Hepatocyte (in vitro differentiated cells): ENCODE results near the gene OR2A5. TPM values are rescaled to one million over a fixed set of nuclear protein-coding genes. Genes with fewer than 3 reads are reported as not detected.

ENCODE experiments used
- DNase-seq: peaks from one replicate; pipeline ENCODE4 v3.0.0-alpha.2; 2016; ENCODE audit warnings: low spot score
- H2AFZ ChIP-seq: fragments of 200-600 bp; sonication (generic); 2 replicates; pipeline ENCODE4 v1.6.0; 2016; ENCODE audit warnings: antibody characterized with exemption, mild to moderate bottlenecking
- H3K27ac ChIP-seq: fragments of 200-600 bp; sonication (generic); 2 replicates; pipeline ENCODE4 v1.5.1; 2016; ENCODE audit warnings: mild to moderate bottlenecking
- H3K27me3 ChIP-seq: fragments of 200-600 bp; sonication (generic); 2 replicates; pipeline ENCODE4 v1.6.1; 2016
- H3K36me3 ChIP-seq: fragments of 200-600 bp; sonication (generic); replicated peaks from 2 replicates; pipeline ENCODE4 v1.5.1; 2016; ENCODE audit warnings: low read depth; ENCODE audit not compliant: insufficient read depth
- H3K4me1 ChIP-seq: fragments of 200-600 bp; sonication (generic); 2 replicates; pipeline ENCODE4 v1.5.1; 2016; ENCODE audit warnings: mild to moderate bottlenecking, moderate library complexity; ENCODE audit not compliant: insufficient read depth
- H3K4me2 ChIP-seq: fragments of 200-600 bp; sonication (generic); 2 replicates; pipeline ENCODE4 v1.6.0; 2016
- H3K4me3 ChIP-seq: fragments of 200-600 bp; sonication (generic); 2 replicates; pipeline ENCODE4 v1.5.1; 2016; ENCODE audit warnings: mild to moderate bottlenecking
- H3K79me2 ChIP-seq: fragments of 200-600 bp; sonication (generic); 2 replicates; pipeline ENCODE4 v1.6.0; 2017; ENCODE audit warnings: mild to moderate bottlenecking
- H3K9me2 ChIP-seq: fragments of 200-600 bp; sonication (generic); replicated peaks from 2 replicates; pipeline ENCODE4 v1.6.0; 2017; ENCODE audit warnings: mild to moderate bottlenecking; ENCODE audit not compliant: insufficient read depth
- H3K9me3 ChIP-seq: fragments of 200-600 bp; sonication (generic); 2 replicates; pipeline ENCODE4 v1.5.1; 2016; ENCODE audit warnings: low read depth, mild to moderate bottlenecking
- H4K20me1 ChIP-seq: fragments of 200-600 bp; sonication (generic); 2 replicates; pipeline ENCODE4 v1.6.0; 2016; ENCODE audit warnings: mild to moderate bottlenecking; ENCODE audit not compliant: insufficient read depth, poor library complexity, severe bottlenecking
- CTCF ChIP-seq: fragments of 200-600 bp; sonication (generic); IDR thresholded peaks from 2 replicates; pipeline ENCODE4 v1.5.1; 2016; ENCODE audit warnings: antibody characterized with exemption, mild to moderate bottlenecking; ENCODE audit not compliant: poor library complexity
- EZH2 ChIP-seq: fragments of 200-600 bp; sonication (generic); IDR thresholded peaks from 2 replicates; pipeline ENCODE4 v1.6.1; 2016; ENCODE audit warnings: antibody characterized with exemption, mild to moderate bottlenecking, borderline replicate concordance
- EZH2phosphoT487 ChIP-seq: fragments of 200-600 bp; sonication (generic); IDR thresholded peaks from one replicate; pipeline ENCODE4 v1.6.1; 2018; ENCODE audit warnings: antibody characterized with exemption, mild to moderate bottlenecking, low read depth, moderate library complexity; ENCODE audit not compliant: unreplicated experiment, severe bottlenecking
- WGBS: methylation state at CpG from one replicate; pipeline ENCODE4 v1.1.6; 2016; ENCODE audit warnings: low lambda C conversion rate; ENCODE audit errors: missing lambda C conversion rate; 5-methylcytosine and 5-hydroxymethylcytosine counted together
- polyA plus RNA-seq: library from polyadenylated mRNA; unstranded; fragments of >200 nt; fragmentation: Nextera tagmentation; extraction: Ambion mirVana; gene quantifications from 2 replicates; pipeline ENCODE4 v1.2.1, GENCODE V29; 2016
- total RNA-seq: library from RNA; depleted of rRNA; stranded (reverse); fragments of >200 nt; gene quantifications from 2 replicates; pipeline ENCODE4 v1.2.3, GENCODE V29; 2014

OR2A5 gene
- total and polyA plus RNA-seq, 2 experiments from 2014 or later, result 0.10 to 0.77 TPM

- no peaks in the 10 kb centered on the region for H3K9me2 ChIP-seq
- no peaks in the 10 kb centered on the region for H3K79me2 ChIP-seq
- no peak for DNase-seq
- 98% methylated on average over 8 of the region's 8 CpGs for WGBS
- H3K36me3 ChIP-seq, result no peaks in the 10 kb centered on the region
- no peak overlapping the region for H3K4me2 ChIP-seq
- H4K20me1 ChIP-seq, result no peaks in the 10 kb centered on the region
- no peak overlapping the region for H2AFZ ChIP-seq
- H3K4me1 ChIP-seq, result no peaks in the 10 kb centered on the region
- H3K27me3 ChIP-seq, result no peaks in the 10 kb centered on the region
- TF ChIP-seq EZH2 (no peak), CTCF (no peak), EZH2phosphoT487 (no peak)
- no peaks in the 10 kb centered on the region for H3K9me3 ChIP-seq
- no peak overlapping the region for H3K4me3 ChIP-seq
- H3K27ac ChIP-seq, result no peak overlapping the region
These were observed 25.6 kb downstream of the OR2A5 start for GRCh38 chr7:144074374-144074773.

DNA sequence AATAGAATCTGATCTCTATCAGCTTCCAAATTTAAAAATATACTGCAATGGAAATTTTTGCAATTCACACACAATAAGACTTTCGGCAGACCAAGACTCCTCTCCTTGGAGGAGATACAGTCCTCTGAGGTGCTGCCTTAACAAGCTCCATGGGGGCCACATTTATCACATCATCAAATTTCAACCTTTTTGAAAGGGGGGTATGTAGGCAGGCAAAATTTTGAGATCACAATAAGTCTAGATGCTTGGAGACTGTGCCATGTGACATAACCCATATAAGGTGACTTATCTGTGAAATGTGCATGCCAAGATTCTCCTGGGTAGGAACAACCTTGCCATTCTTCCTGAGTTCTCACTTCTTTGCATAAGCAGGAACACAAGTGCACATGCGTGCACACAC lies 37.2 kb downstream of the OR2A5 start, which contains the start of gene OR2A12:
TSS of gene OR2A12 (plus strand) at position 301 of the 400 bp plus-strand sequence. CDS start 8,830 bp downstream, outside the sequence.
- H3K27me3 ChIP-seq, result no peaks in the 10 kb centered on the region
- H4K20me1 ChIP-seq, result no peaks in the 10 kb centered on the region
- 91% methylated on average over 2 of the region's 2 CpGs for WGBS
- no peak within 1 kb of the TSS for H3K4me3 ChIP-seq
- H2AFZ ChIP-seq, result no peak within 1 kb of the TSS
- no peak within 1 kb of the TSS for H3K27ac ChIP-seq
- H3K9me2 ChIP-seq, result no peaks in the 10 kb centered on the region
- no peak for TF ChIP-seq CTCF
- TF ChIP-seq EZH2phosphoT487, result no peak
- no peak for TF ChIP-seq EZH2
- H3K4me2 ChIP-seq, result no peak within 1 kb of the TSS
- no peaks in the 10 kb centered on the region for H3K36me3 ChIP-seq
- DNase-seq, result no peak
- no peaks in the 10 kb centered on the region for H3K4me1 ChIP-seq
- no peaks in the 10 kb centered on the region for H3K9me3 ChIP-seq
- H3K79me2 ChIP-seq, result no peaks in the 10 kb centered on the region

DNA sequence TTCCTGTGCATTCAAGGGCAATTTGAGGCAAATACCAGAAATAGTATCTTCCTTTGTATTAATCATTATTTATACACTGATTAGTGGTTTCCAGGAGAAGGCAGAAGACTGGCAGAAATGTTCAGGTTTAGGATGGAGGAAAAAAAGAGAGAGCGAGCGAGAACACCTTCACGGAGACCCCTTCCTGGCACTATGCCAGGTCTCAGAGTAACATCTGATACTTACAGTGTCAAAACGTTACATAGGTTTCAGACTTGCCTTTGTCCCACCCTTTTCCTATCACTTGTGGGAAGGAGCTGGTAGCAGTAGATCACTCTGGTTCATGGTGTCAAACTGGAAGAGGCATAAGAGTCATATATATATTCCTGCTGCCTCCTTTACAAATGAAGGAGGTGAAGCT lies 38.0 kb downstream of the OR2A5 start:
- no peaks in the 10 kb centered on the region for H3K4me1 ChIP-seq
- no peak overlapping the region for H3K4me2 ChIP-seq
- 80% methylated on average over 4 of the region's 4 CpGs for WGBS
- H3K27ac ChIP-seq, result no peak overlapping the region
- no peaks in the 10 kb centered on the region for H4K20me1 ChIP-seq
- H3K9me2 ChIP-seq, result no peaks in the 10 kb centered on the region
- no peak overlapping the region for H3K4me3 ChIP-seq
- H3K36me3 ChIP-seq, result no peaks in the 10 kb centered on the region
- DNase-seq, result no peak
- H3K79me2 ChIP-seq, result no peaks in the 10 kb centered on the region
- TF ChIP-seq EZH2, result no peak
- TF ChIP-seq CTCF, result no peak
- no peak for TF ChIP-seq EZH2phosphoT487
- H2AFZ ChIP-seq, result no peak overlapping the region
- H3K9me3 ChIP-seq, result no peaks in the 10 kb centered on the region
- no peaks in the 10 kb centered on the region for H3K27me3 ChIP-seq

- H3K4me3 ChIP-seq, result no peak overlapping the region
- no peaks in the 10 kb centered on the region for H3K9me2 ChIP-seq
- TF ChIP-seq CTCF, result no peak
- TF ChIP-seq EZH2phosphoT487, result no peak
- TF ChIP-seq EZH2, result no peak
- no peaks in the 10 kb centered on the region for H3K27me3 ChIP-seq
- H3K9me3 ChIP-seq, result no peaks in the 10 kb centered on the region
- no peak for DNase-seq
- H3K4me1 ChIP-seq, result no peaks in the 10 kb centered on the region
- WGBS, result 96% methylated on average over 1 of the region's 1 CpG
- H3K4me2 ChIP-seq, result no peak overlapping the region
- no peaks in the 10 kb centered on the region for H3K79me2 ChIP-seq
- no peaks in the 10 kb centered on the region for H4K20me1 ChIP-seq
- no peaks in the 10 kb centered on the region for H3K36me3 ChIP-seq
- no peak overlapping the region for H2AFZ ChIP-seq
- H3K27ac ChIP-seq, result no peak overlapping the region
These were observed 38.5 kb downstream of the OR2A5 start for GRCh38 chr7:144087230-144087629.
